Measurements from ENCODE around the gene HOXA1.

Gene HOXA1

DNA sequence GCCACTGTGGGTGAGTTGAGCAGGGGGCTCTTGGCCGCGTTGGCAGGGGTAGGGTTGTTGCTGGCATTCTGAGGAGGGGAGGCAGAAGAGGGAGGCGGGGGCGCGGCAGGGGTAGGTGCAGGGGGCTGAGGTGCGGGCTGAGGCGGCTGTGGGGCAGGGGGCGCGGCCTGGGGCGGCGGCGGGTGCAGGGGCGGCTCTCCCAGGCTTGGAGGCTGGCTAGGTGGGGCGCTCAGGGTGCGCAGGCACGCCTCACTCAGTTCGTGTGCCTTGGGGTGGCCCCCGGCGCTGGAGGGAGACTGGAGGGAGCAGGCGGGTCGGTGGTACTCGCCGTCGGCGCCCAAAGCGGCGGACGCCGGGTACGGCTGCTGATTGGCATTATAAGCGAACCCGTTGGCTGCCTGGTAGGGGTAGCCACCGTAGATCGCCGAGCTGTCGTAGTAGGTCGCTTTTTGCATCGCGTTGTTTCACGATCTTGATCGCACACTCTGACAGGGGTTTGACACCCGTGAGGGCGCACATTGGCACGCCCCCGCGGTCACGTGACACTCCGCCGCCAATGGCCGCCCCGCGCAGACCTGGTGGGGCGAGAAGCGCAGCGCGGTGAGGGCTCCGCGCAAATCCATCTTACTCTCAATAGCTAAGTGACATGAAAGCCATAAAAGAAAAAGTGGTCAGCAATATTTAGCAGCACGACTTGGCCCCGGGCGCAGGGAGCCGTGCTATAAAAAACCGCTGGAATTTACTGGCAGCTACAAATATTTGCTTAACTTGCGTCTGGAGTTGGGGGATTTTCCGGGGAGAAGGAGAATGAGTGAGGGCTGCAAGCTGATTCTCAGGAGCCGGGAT is 14.6 kb upstream of the HOXA1 start:
- DNase-seq (ENCODE audit: insufficient read length, low spot score) (no peak), FAIRE-seq (no peak)
- no peak for TF ChIP-seq CTCF (IDR thresholded peaks at IDR 0.05; ENCODE audit: insufficient read depth, missing control alignments)

DNA sequence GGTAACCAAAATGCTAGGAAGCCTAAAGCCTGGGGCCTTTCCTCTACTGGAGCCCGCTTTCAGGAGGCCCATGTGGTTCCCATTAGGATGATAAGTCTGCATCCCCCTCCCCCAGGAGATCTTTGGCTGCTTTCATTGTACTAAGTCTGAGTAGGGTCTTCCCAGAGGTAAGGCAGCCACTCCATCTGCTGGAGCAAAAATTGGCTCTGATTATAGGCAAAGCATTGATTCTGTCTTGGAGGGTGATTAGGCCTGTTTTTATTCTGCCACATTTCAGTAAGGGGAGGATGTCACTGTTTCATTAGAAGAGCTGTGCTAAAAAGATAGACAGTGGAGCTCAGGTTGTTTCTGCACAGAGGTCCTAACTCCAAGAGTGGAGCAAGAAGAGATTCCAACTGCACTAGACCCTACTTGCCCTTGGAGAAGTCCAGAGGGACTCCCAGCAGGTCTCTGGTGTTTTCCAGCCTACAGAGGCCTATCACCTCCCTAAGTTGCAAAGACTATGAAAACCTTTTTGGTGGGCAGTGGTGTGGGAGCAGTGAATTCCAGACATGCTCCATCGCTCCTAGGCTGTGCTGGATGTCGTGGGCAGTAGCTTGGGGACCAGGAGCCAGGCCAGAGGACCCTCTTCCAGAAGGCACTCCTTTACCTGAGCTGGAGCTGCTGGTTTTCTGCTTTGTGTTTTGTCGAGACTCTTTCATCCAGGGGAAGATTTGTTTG is 13.8 kb upstream of the HOXA1 start:
- TF ChIP-seq CTCF (IDR thresholded peaks at IDR 0.05; ENCODE audit: insufficient read depth, missing control alignments) = no peak
- DNase-seq (ENCODE audit: insufficient read length, low spot score) = no peak
- no peak for FAIRE-seq

DNA sequence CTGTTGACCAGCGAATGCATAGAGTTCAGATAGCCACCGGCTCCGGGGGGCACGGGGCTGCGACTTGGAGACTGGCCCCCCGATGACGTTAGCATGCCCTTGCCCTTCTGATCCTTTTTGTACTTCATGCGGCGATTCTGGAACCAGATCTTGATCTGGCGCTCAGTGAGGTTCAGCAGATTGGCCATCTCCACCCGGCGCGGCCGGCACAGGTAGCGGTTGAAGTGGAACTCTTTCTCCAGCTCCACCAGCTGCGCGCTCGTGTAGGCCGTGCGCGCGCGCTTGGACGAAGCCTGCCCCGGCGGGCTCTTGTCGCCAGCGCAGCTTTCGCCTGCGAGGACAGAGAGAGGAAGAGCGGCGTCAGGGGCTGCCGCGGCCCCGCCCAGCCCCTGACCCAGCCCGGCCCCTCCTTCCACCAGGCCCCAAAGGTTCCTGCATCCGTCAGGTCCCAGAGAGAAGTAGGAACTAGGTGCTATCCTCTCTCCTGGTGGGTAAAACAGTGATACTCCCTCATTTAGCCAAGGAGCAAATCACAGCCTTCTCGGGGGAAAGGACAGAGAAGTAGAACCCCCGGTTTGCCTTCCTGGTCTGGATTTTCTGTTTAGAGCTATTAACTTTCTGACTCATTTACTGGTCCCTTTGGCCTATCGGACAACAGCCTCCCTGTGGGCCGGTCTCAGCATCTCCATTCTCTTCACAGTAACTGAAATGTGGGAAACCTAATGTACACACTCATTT is 12.8 kb upstream of the HOXA1 start:
- no peak for FAIRE-seq

DNA sequence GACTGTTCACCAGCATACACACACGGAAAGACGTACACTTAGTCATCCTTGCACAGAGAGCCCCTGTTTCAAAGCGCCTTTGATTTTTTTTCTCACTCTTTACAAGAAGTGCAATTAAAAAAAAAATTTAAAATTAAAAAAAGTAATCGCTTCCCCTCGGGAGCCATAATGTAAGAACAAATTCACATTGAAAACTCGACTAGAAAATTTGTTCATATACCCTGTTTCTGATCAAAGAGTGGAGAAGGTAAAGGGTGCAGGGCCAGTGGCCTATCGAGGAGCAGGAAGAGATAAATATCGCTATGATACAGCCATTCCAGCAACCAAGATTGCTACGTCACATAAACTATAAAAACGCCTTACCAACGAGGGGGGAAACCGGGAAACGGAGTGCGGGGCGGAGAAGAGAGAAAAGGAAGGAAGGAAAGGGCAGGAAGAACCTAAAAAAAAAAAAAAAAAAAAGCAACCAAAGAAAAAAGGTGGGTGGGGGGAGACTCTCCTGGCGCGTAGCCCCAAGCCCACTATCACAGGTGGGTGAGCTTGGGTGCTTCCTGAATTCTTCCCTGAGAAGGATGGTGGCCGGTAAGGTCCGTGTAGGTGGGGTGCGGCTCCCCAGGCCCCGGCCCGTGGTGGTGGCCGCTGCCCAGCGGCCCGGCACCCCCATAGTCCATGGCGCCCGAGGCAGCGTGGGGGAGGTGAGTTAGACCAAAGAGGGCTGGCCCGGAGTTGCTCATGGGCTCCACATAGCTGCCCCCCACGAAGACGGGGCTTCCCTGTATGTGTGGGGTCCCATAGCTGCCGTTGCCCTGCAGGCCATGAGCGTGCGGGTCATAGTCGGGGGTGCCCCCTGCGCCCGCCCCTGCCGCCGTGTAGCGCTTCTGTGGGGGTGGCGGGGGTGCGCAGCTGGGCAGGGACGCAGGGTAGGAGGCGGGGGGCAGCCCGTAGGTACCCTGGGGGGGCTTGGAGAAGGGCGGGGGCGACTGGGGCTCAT is 11.9 kb upstream of the HOXA1 start:
- FAIRE-seq (no peak), DNase-seq (ENCODE audit: insufficient read length, low spot score) (no peak)
- no peak for TF ChIP-seq CTCF (IDR thresholded peaks at IDR 0.05; ENCODE audit: insufficient read depth, missing control alignments)

More for the DNA sequence above, 12.8 kb upstream of the HOXA1 start:
- TF ChIP-seq CTCF (IDR thresholded peaks at IDR 0.05; ENCODE audit: insufficient read depth, missing control alignments) = no peak
- no peak for DNase-seq (ENCODE audit: insufficient read length, low spot score)

DNA sequence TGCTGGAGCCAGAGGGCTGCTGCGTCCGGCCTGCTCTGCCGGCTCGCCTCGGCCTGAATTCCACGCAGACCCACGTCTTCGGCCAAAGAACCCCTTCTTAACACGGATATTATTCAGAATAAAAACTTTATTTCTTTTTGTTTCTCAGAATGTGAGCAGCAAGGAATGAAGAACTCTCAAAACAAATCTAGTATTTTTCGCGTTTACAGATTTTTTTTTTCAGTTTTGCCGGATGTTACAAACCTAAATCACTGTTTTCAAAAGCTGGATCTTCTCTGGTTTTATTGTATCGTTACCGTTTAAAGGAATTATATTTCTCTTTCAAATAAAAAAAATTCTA is 11.1 kb upstream of the HOXA1 start:
- TF ChIP-seq CTCF (IDR thresholded peaks at IDR 0.05; ENCODE audit: insufficient read depth, missing control alignments) = no peak
- DNase-seq (ENCODE audit: insufficient read length, low spot score) (no peak), FAIRE-seq (no peak)

GRCh38 chr7:27106181-27106900 is 10.5 kb upstream of the HOXA1 start:
- TF ChIP-seq CTCF (IDR thresholded peaks at IDR 0.05; ENCODE audit: insufficient read depth, missing control alignments) = no peak
- no peak for FAIRE-seq
- no peak for DNase-seq (ENCODE audit: insufficient read length, low spot score)

All from D721Med (cell line).